Colonic mucosa (tissue), 4 donors: ENCODE measurements around the gene YPEL3. TPM values are rescaled to one million over a fixed set of nuclear protein-coding genes. Genes with fewer than 3 reads are reported as not detected.

Experiments
- DNase-seq: peaks from one replicate; pipeline ENCODE4 v3.0.0-alpha.2; 2020
- H3K27ac ChIP-seq: fragments of 200-600 bp; one replicate; pipeline ENCODE4 v1.8.0; 2021
- H3K27me3 ChIP-seq: fragments of 200-600 bp; one replicate; pipeline ENCODE4 v1.8.0; 2021
- H3K36me3 ChIP-seq: fragments of 200-600 bp; one replicate; pipeline ENCODE4 v1.8.0; 2021
- H3K4me1 ChIP-seq: fragments of 200-600 bp; one replicate; pipeline ENCODE4 v1.8.0; 2021; ENCODE audit warnings: mild to moderate bottlenecking
- H3K4me3 ChIP-seq: fragments of 200-600 bp; one replicate; pipeline ENCODE4 v1.8.0; 2021
- H3K9ac ChIP-seq, 2 donors: one replicate each; pipeline ENCODE4 v1.7.0; 2013; ENCODE audit warnings: control low read depth in 2 of 2, low read depth in 2 of 2, low read length in 2 of 2
- H3K9me3 ChIP-seq: fragments of 200-600 bp; one replicate; pipeline ENCODE4 v1.8.0; 2021
- CTCF ChIP-seq: fragments of 200-600 bp; IDR thresholded peaks from one replicate; pipeline ENCODE4 v1.8.0; 2022; ENCODE audit warnings: antibody characterized with exemption, mild to moderate bottlenecking
- intact Hi-C: fragments of 100-400 bp; cut with DNase I; formaldehyde crosslinking; loops from one replicate; pipeline ENCODE4 v1.14.1; 2022
- total RNA-seq, 2 donors: library from RNA; stranded (reverse); fragmentation: NEBNext Ultra II Directional in 1 of 2; extraction: Animal tissue kit (Norgen Biotek cat#: 25700) in 1 of 2; gene quantifications; one replicate each; pipeline ENCODE4 v1.2.1, GENCODE V29; 2021
- donor health status: healthy.
- donor health status: DM: no; HTN: no; CAD: no.
- donor health status: DM: no; HTN: no; CAD: no.

Gene YPEL3
- total RNA-seq, 2 donors from 2014 or later = 15.5 to 39.2 TPM

- Histone ChIP-seq H3K9me3 (no peaks in the 10 kb centered on the region), H3K27ac (no peak overlapping the region), H3K4me3 (no peak overlapping the region), H3K27me3 (no peaks in the 10 kb centered on the region), H3K9ac (peak overlapping the region in 1 of 2 donors; percentile 16), H3K4me1 (peaks cover 9% of the 10 kb centered on the region), H3K36me3 (peaks cover 35% of the 10 kb centered on the region)
- intact Hi-C loops = no loop called here
- no peak for DNase-seq
- peak; percentile 32 for TF ChIP-seq CTCF
Measured at GRCh38 chr16:30068750-30069610, 27.0 kb downstream of the YPEL3 start.

GRCh38 chr16:30068333-30068732, 27.7 kb downstream of the YPEL3 start:
- no peaks in the 10 kb centered on the region for H3K27me3 ChIP-seq
- peaks cover 13% of the 10 kb centered on the region for H3K4me1 ChIP-seq
- DNase-seq = no peak
- H3K27ac ChIP-seq = no peak overlapping the region
- no peaks in the 10 kb centered on the region for H3K9me3 ChIP-seq
- no peak for TF ChIP-seq CTCF
- H3K36me3 ChIP-seq = peaks cover 35% of the 10 kb centered on the region
- intact Hi-C loops = no loop called here
- H3K9ac ChIP-seq = peak overlapping the region in 1 of 2 donors; percentile 26
- no peak overlapping the region for H3K4me3 ChIP-seq

- intact Hi-C loops = no loop called here
- peak overlapping the region; percentile 96 for H3K27ac ChIP-seq
- no peaks in the 10 kb centered on the region for H3K27me3 ChIP-seq
- H3K36me3 ChIP-seq = peaks cover 35% of the 10 kb centered on the region
- TF ChIP-seq CTCF = no peak
- H3K4me1 ChIP-seq = peaks cover 13% of the 10 kb centered on the region
- peak overlapping the region; percentile 98 to 100 for H3K9ac ChIP-seq
- peak overlapping the region; percentile 89 for H3K4me3 ChIP-seq
- no peak for DNase-seq
- H3K9me3 ChIP-seq = no peaks in the 10 kb centered on the region
Measured at GRCh38 chr16:30067584-30067916, 28.5 kb downstream of the YPEL3 start.

- Histone ChIP-seq H3K36me3 (peaks cover 34% of the 10 kb centered on the region), H3K27ac (peak overlapping the region; percentile 96), H3K9me3 (no peaks in the 10 kb centered on the region), H3K4me3 (peak overlapping the region; percentile 89), H3K4me1 (peaks cover 13% of the 10 kb centered on the region), H3K27me3 (no peaks in the 10 kb centered on the region), H3K9ac (peak overlapping the region; percentile 98 to 100)
- intact Hi-C loops = no loop called here
- DNase-seq = peak; percentile 62
- no peak for TF ChIP-seq CTCF
Measured at GRCh38 chr16:30066761-30067583, 29.0 kb downstream of the YPEL3 start.

GRCh38 chr16:30065943-30066760, 29.9 kb downstream of the YPEL3 start:
- no peaks in the 10 kb centered on the region for H3K9me3 ChIP-seq
- no peaks in the 10 kb centered on the region for H3K27me3 ChIP-seq
- peak overlapping the region; percentile 89 for H3K4me3 ChIP-seq
- peaks cover 26% of the 10 kb centered on the region for H3K36me3 ChIP-seq
- peak overlapping the region; percentile 98 to 100 for H3K9ac ChIP-seq
- DNase-seq = peak; percentile 52
- H3K27ac ChIP-seq = peak overlapping the region; percentile 96
- intact Hi-C loops = no loop called here
- H3K4me1 ChIP-seq = peaks cover 13% of the 10 kb centered on the region
- no peak for TF ChIP-seq CTCF
